Epithelial cell of esophagus (primary cell): ENCODE results near the gene NEK6.

Experiments
- DNase-seq: peaks from one replicate; pipeline ENCODE4 v3.0.0; 2010; ENCODE audit warnings: low read depth
- H3K4me3 ChIP-seq: 2 replicates; pipeline ENCODE4 v1.5.1; 2011; ENCODE audit warnings: mild to moderate bottlenecking, low read length, control low read depth
- TF ChIP-seq, protein P1 (sequence below): IDR thresholded peaks from 2 replicates; pipeline ENCODE4 v1.5.1; 2011; ENCODE audit warnings: low read depth, mild to moderate bottlenecking, low read length, control low read depth, inconsistent platforms; ENCODE audit not compliant: insufficient read depth; ENCODE audit errors: missing control alignments

NEK6 gene

DNA sequence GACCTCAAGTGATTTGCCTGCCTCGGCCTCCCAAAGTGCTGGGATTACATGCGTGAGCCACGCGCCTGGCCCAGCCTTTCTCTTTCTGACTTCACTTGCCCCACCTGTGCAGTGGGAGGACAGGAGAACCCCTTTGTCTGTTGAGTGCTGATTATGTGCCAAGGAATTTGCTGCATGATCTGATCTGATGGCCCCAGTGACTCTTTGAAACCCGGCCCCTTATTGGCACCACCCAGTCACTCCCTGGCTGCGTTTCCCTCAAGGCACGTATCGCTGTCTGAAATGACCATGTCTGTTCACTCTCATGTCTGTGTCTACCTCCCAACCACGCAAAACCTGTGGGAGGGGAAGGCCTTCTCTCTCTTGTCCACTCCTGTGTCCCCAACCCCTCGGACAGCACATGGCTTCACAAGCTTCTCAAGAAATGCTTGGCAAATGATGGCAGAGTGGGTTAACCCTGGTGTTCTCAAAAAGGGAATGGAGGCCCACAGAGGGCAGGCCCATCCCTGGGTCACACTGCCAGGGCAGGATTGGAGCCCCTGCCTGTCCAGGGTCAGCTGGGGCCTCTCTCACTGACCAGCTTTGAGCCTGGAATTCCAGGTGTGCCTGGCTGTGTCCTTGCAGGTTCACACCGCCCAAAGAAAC, 21.9 kb downstream of the NEK6 start:
- peak; percentile 79 for DNase-seq
- TF ChIP-seq, protein P1, sequence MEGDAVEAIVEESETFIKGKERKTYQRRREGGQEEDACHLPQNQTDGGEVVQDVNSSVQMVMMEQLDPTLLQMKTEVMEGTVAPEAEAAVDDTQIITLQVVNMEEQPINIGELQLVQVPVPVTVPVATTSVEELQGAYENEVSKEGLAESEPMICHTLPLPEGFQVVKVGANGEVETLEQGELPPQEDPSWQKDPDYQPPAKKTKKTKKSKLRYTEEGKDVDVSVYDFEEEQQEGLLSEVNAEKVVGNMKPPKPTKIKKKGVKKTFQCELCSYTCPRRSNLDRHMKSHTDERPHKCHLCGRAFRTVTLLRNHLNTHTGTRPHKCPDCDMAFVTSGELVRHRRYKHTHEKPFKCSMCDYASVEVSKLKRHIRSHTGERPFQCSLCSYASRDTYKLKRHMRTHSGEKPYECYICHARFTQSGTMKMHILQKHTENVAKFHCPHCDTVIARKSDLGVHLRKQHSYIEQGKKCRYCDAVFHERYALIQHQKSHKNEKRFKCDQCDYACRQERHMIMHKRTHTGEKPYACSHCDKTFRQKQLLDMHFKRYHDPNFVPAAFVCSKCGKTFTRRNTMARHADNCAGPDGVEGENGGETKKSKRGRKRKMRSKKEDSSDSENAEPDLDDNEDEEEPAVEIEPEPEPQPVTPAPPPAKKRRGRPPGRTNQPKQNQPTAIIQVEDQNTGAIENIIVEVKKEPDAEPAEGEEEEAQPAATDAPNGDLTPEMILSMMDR: no peak
- H3K4me3 ChIP-seq: no peak overlapping the region

DNA sequence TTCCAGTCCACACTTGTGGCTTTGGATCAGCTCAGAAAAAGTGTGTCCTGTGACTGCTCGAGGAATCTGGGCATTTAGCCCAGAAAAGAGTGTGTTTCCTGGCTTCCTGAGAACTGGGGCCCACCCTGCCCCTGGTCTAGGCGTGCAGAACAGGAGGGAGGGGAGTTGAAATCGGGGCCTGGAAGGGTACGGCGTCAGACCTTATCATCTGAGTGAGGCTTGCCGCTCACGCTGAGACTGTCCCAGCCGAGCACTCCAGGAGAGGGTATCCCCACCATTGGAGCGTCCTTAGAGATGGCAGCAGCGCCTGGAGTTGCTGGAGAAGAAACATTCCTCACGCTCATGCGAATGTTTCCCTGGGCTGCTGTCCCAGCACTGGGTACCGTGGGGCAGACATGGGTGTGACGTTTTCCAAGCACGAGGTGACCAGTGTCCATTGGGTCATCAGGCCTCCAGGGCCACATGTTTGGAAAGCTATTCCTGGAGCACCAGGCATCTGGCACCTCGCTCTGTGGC, 22.5 kb downstream of the NEK6 start:
- peak; percentile 57 for DNase-seq
- H3K4me3 ChIP-seq: no peak overlapping the region

DNA sequence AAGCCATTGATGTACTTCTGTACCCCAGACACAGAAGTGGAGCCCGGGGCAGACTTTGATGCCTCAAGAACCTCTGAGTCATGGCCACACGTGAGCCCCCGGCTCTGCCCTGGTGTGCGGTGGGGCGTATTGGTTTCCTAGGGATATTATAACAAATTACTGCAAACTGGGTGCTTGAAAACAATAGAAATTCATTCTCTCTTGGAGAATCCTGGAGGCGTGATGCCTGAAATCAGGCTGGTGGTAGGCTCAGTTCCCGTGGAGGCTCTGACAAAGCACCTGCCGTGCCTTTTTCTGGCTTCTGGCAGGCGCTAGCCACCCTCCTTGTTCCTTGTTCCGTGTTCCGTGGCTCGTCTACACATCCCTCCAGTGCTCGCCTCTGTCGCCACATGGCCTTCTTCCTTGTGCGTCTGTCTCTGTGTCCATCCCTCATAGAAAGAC, 24.2 kb downstream of the NEK6 start:
- DNase-seq: no peak
- H3K4me3 ChIP-seq: no peak overlapping the region
- TF ChIP-seq, protein P1: no peak

More for the DNA sequence above, 22.5 kb downstream of the NEK6 start:
- TF ChIP-seq, protein P1: no peak

DNA sequence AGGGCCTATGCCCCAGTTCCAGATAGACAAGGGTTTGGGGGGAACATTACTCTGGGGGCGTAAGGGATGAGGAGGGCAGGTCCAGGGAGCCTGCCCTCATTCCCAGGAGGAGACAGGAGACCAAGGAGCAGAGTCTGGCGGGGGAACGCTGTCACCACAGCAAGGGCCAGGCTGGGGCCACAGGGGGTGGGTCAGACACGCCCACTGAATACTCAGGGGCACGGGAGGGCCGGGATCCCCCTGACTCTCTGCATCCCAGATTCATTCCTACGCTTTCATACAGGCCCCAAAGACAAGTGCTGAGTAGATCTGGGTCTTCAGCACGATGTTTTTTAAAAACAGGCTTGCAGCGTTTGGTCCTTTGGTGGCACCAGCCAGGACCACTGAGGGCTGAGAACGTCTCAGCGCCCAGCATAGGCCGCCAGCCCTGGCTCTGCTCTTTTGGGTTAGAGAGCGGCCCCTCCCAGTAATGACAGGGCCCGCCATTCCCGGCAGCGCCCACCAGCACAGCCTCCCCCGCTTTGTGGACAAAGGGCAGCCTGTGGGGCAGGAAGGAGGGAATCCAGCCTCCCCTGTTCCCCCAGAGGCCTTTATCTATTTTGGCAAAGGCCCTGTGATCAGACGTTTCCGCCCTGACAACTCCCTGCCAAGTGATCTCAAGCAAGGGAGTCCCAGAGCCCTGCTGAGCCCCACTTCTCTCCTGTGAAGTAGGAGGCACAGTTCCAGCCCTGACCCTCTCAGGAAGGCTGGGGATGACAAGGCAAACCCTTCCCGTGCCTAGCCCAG, 24.9 kb downstream of the NEK6 start:
- H3K4me3 ChIP-seq: no peak overlapping the region
- TF ChIP-seq, protein P1: no peak
- no peak for DNase-seq

DNA sequence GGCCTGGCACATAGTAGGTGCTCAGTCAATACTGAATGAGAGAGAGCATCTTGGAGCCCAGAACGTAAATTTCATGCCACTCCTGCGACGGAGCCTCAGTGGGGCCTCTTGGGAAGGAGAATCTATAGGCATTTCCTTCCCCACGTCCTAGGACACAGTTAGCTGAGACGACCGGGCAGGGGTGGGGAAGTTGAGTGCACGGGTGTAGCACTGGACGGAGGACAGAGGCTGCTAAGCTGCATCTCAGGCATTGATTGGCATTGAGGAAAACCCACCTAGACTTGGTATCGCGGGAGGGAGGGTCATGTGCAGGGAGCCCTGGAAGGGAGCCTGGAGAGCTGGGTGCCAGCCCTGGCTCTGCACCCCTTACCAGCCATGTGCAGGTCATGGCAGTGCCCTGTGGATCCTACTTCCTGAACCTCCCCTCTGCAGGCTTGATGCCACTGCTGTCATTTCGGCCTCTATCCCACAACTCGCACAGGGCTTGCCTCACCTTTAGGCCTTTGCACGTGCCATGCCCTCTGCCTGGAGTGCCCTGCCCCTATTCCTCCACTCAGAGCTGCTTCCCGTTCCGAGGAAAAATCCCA, 25.6 kb downstream of the NEK6 start:
- no peak overlapping the region for H3K4me3 ChIP-seq
- no peak for DNase-seq
- TF ChIP-seq, protein P1: no peak

DNA sequence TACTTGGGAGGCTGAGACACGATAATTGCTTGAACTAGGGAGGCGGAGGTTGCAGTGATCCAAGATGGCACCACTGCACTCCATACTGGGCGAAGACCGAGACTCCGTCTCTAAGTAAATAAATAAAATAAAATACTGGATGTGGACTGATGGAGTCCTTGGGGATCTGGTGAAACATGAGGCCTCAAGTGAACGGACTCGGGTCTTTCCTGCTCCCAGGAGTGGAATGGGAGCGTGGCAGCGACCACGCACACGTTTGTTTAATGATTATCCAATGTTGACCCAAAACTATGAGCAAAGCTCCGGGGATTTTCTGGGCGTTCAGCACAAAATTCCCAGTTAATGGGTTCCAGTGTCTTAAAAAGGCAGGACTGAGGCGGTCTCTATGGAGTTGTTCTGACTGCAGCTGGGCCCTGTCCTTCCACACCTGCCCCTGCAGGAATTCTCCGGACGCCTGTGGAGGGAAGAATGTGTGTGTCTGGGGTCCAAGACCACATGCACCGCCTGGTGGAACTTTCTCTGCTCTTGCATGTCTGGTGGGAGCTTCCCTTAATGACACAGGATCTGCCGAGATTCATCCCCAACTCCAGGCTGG, 26.6 kb downstream of the NEK6 start:
- no peak overlapping the region for H3K4me3 ChIP-seq
- no peak for DNase-seq
- TF ChIP-seq, protein P1: no peak
